Upper lobe of left lung (tissue), 6 donors: Measurements from ENCODE around the gene ST6GALNAC3. TPM values are rescaled to one million over a fixed set of nuclear protein-coding genes. Genes with fewer than 3 reads are reported as not detected.

Source experiments
- ATAC-seq, 2 donors: fragments of 200-7000 bp; cut with Tn5 transposase; one replicate each; pipeline ENCODE4 v1.9.1; 2022; ENCODE audit warnings: mild to moderate bottlenecking in 2 of 2, moderate library complexity in 2 of 2; ENCODE audit not compliant: low FRiP score in 2 of 2
- DNase-seq, 2 donors: peaks; one replicate each; pipeline ENCODE4 v3.0.0-alpha.2; 2019 to 2020
- H3K27ac ChIP-seq, 4 donors: fragments of 200-600 bp; sonication (generic); one replicate each; pipeline ENCODE4 v1.5.1; 2016 to 2019
- H3K27me3 ChIP-seq, 4 donors: fragments of 200-600 bp; sonication (generic); one replicate each; pipeline ENCODE4 v1.5.1; 2017 to 2019
- H3K36me3 ChIP-seq, 4 donors: fragments of 200-600 bp; sonication (generic); one replicate each; pipeline ENCODE4 v1.5.1; 2016 to 2019
- H3K4me1 ChIP-seq, 4 donors: fragments of 200-600 bp; sonication (generic); one replicate each; pipeline ENCODE4 v1.5.1; 2018 to 2019
- H3K4me3 ChIP-seq, 4 donors: fragments of 200-600 bp; sonication (generic); one replicate each; pipeline ENCODE4 v1.5.1; 2017 to 2019; ENCODE audit warnings: mild to moderate bottlenecking in 2 of 4, moderate library complexity in 1 of 4
- H3K9me3 ChIP-seq, 4 donors: fragments of 200-600 bp; sonication (generic); one replicate each; pipeline ENCODE4 v1.5.1; 2018 to 2019
- CTCF ChIP-seq, 6 experiments: fragments of 450-650 bp in 4 of 6; fragments of 200-600 bp in 2 of 6; sonication (generic) in 2 of 6; IDR thresholded peaks; one replicate each; pipeline ENCODE4 v1.5.1; 2016 to 2019; ENCODE audit warnings: antibody characterized with exemption in 6 of 6
- EP300 ChIP-seq, 4 donors: sonication (generic); formaldehyde crosslinking; IDR thresholded peaks; one replicate each; pipeline ENCODE4 v1.5.1; 2017; ENCODE audit warnings: antibody characterized with exemption in 4 of 4, control low read depth in 2 of 4
- POLR2A ChIP-seq, 4 donors: fragments of 450-650 bp; IDR thresholded peaks; one replicate each; pipeline ENCODE4 v1.5.1; 2016 to 2017; ENCODE audit warnings: antibody characterized with exemption in 4 of 4, mild to moderate bottlenecking in 2 of 4
- POLR2AphosphoS5 ChIP-seq, 2 donors: sonication (generic); formaldehyde crosslinking; IDR thresholded peaks; one replicate each; pipeline ENCODE4 v1.5.1; 2017; ENCODE audit warnings: antibody characterized with exemption in 2 of 2
- WGBS, 2 donors: methylation state at CpG; one replicate each; pipeline ENCODE4 v1.1.5; 2017 to 2018; 5-methylcytosine and 5-hydroxymethylcytosine counted together
- total RNA-seq, 6 donors: library from RNA; depleted of rRNA in 4 of 6; stranded (reverse); fragments of >200 nt in 4 of 6; gene quantifications; one replicate each; pipeline versions ENCODE4 v1.1.0 to v1.2.1, GENCODE V29; 2016 to 2021
- donor health status: DM: no; HTN: no; CAD: no; lungs with moderate emphysema.
- donor health status: DM: no; HTN: yes; CAD: no; lungs with severe emphysema.

ST6GALNAC3 gene
- total RNA-seq, 6 donors from 2014 or later = 5.8 to 13.1 (median 11.3) TPM

- no peaks in the 10 kb centered on the region for H3K9me3 ChIP-seq
- no peaks in the 10 kb centered on the region for H3K4me1 ChIP-seq
- no peak overlapping the region for H3K4me3 ChIP-seq
- H3K27ac ChIP-seq = no peak overlapping the region
- no peak for TF ChIP-seq POLR2AphosphoS5 (IDR thresholded peaks at IDR 0.05)
- TF ChIP-seq CTCF (IDR thresholded peaks at IDR 0.05) = no peak
- TF ChIP-seq POLR2A (IDR thresholded peaks at IDR 0.05) = no peak
- no peak for TF ChIP-seq EP300 (IDR thresholded peaks at IDR 0.05)
- 92 to 98% methylated on average over 4 of the region's 4 CpGs for WGBS, 2 donors
- DNase-seq (no peak), ATAC-seq (no peak)
- H3K36me3 ChIP-seq = no peaks in the 10 kb centered on the region
- no peaks in the 10 kb centered on the region for H3K27me3 ChIP-seq
Measured at GRCh38 chr1:76055987-76056386, 18.6 kb upstream of the ST6GALNAC3 start.

GRCh38 chr1:76059451-76059850, 15.1 kb upstream of the ST6GALNAC3 start:
- Histone ChIP-seq H3K4me3 (no peak overlapping the region), H3K4me1 (no peaks in the 10 kb centered on the region), H3K9me3 (no peaks in the 10 kb centered on the region), H3K27ac (no peak overlapping the region), H3K36me3 (no peaks in the 10 kb centered on the region), H3K27me3 (no peaks in the 10 kb centered on the region)
- 60 to 64% methylated on average over 2 of the region's 2 CpGs for WGBS, 2 donors
- TF ChIP-seq EP300 (IDR thresholded peaks at IDR 0.05) (no peak), CTCF (IDR thresholded peaks at IDR 0.05) (no peak), POLR2A (IDR thresholded peaks at IDR 0.05) (no peak), POLR2AphosphoS5 (IDR thresholded peaks at IDR 0.05) (no peak)
- DNase-seq (no peak), ATAC-seq (no peak)

- no peaks in the 10 kb centered on the region for H3K27me3 ChIP-seq
- no peak overlapping the region for H3K27ac ChIP-seq
- no peak for DNase-seq
- WGBS, 2 donors = 79% methylated on average over 3 of the region's 3 CpGs
- TF ChIP-seq POLR2AphosphoS5 (IDR thresholded peaks at IDR 0.05) (no peak), POLR2A (IDR thresholded peaks at IDR 0.05) (no peak), CTCF (IDR thresholded peaks at IDR 0.05) (no peak), EP300 (IDR thresholded peaks at IDR 0.05) (no peak)
- no peak for ATAC-seq
- H3K4me1 ChIP-seq = peaks cover 0 to 6% (median 0%) of the 10 kb centered on the region in 4 donors
- no peak overlapping the region for H3K4me3 ChIP-seq
- no peaks in the 10 kb centered on the region for H3K9me3 ChIP-seq
- H3K36me3 ChIP-seq = no peaks in the 10 kb centered on the region
Measured at GRCh38 chr1:76065270-76065669, 9.3 kb upstream of the ST6GALNAC3 start.

GRCh38 chr1:76066394-76066793, 8.2 kb upstream of the ST6GALNAC3 start:
- DNase-seq (no peak), ATAC-seq (no peak)
- no peak overlapping the region for H3K27ac ChIP-seq
- no peak overlapping the region for H3K4me3 ChIP-seq
- peaks cover 0 to 6% (median 0%) of the 10 kb centered on the region in 4 donors for H3K4me1 ChIP-seq
- no peaks in the 10 kb centered on the region for H3K27me3 ChIP-seq
- no peaks in the 10 kb centered on the region for H3K36me3 ChIP-seq
- no peak for TF ChIP-seq POLR2AphosphoS5 (IDR thresholded peaks at IDR 0.05)
- TF ChIP-seq POLR2A (IDR thresholded peaks at IDR 0.05) = no peak
- no peak for TF ChIP-seq EP300 (IDR thresholded peaks at IDR 0.05)
- no peak for TF ChIP-seq CTCF (IDR thresholded peaks at IDR 0.05)
- H3K9me3 ChIP-seq = no peaks in the 10 kb centered on the region

- DNase-seq = no peak
Measured at GRCh38 chr1:76068542-76068941, 6.0 kb upstream of the ST6GALNAC3 start.

More at GRCh38 chr1:76068542-76068941, 6.0 kb upstream of the ST6GALNAC3 start:
- Histone ChIP-seq H3K9me3 (no peaks in the 10 kb centered on the region), H3K4me1 (peaks cover 0 to 10% (median under 1%) of the 10 kb centered on the region in 4 donors), H3K36me3 (no peaks in the 10 kb centered on the region), H3K27me3 (no peaks in the 10 kb centered on the region), H3K27ac (no peak overlapping the region), H3K4me3 (no peak overlapping the region)
- ATAC-seq = no peak
- WGBS, 2 donors = 79 to 89% methylated on average over 1 of the region's 1 CpG
- no peak for TF ChIP-seq CTCF (IDR thresholded peaks at IDR 0.05)
- no peak for TF ChIP-seq POLR2A (IDR thresholded peaks at IDR 0.05)
- TF ChIP-seq EP300 (IDR thresholded peaks at IDR 0.05) = no peak
- TF ChIP-seq POLR2AphosphoS5 (IDR thresholded peaks at IDR 0.05) = no peak
